Measurements from ENCODE around the gene SZRD1.
A peak's percentile ranks its signal among the peaks of the same experiment; 100 is the strongest.

SZRD1 gene

DNA sequence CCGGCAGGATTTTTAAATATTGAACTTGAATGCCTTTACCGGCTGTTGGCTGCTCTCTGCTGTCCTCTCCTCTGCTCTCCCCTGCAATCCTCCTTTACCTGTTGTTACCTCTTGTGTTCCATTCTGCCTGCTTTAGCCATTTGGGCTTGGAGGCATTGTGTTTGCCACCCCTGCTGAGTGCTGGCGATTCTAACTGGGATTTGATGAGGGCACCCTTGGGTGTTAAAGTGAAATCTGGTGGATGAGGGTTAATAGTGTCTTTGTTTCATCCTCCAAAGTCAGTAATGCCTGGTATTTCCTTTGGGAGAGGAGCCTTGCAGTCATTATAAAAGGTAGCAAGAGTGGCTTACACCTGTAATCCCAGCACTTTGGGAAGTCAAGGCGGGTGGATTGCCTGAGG, 9.9 kb downstream of the SZRD1 start:
- H3K4me1 ChIP-seq (ENCODE audit: insufficient read depth, poor library complexity, severe bottlenecking): peaks cover 27% of the 10 kb centered on the region
- TF ChIP-seq, protein P1, sequence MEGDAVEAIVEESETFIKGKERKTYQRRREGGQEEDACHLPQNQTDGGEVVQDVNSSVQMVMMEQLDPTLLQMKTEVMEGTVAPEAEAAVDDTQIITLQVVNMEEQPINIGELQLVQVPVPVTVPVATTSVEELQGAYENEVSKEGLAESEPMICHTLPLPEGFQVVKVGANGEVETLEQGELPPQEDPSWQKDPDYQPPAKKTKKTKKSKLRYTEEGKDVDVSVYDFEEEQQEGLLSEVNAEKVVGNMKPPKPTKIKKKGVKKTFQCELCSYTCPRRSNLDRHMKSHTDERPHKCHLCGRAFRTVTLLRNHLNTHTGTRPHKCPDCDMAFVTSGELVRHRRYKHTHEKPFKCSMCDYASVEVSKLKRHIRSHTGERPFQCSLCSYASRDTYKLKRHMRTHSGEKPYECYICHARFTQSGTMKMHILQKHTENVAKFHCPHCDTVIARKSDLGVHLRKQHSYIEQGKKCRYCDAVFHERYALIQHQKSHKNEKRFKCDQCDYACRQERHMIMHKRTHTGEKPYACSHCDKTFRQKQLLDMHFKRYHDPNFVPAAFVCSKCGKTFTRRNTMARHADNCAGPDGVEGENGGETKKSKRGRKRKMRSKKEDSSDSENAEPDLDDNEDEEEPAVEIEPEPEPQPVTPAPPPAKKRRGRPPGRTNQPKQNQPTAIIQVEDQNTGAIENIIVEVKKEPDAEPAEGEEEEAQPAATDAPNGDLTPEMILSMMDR (IDR thresholded peaks at IDR 0.05; ENCODE audit: poor library complexity, severe bottlenecking): no peak
- no peaks in the 10 kb centered on the region for H3K9me3 ChIP-seq (ENCODE audit: severe bottlenecking)
- DNase-seq (ENCODE audit: low spot score) (no peak), ATAC-seq (ENCODE audit: low read depth) (no peak)
- peaks cover 10% of the 10 kb centered on the region; the same call in 1 of the 2 replicates for H3K36me3 ChIP-seq (ENCODE audit: low read depth)
- H3K4me3 ChIP-seq (ENCODE audit: severe bottlenecking): no peak overlapping the region
- H3K27me3 ChIP-seq (ENCODE audit: insufficient read depth, poor library complexity, severe bottlenecking): no peaks in the 10 kb centered on the region
- H3K27ac ChIP-seq (ENCODE audit: poor library complexity, severe bottlenecking): peak overlapping the region; percentile 72

DNA sequence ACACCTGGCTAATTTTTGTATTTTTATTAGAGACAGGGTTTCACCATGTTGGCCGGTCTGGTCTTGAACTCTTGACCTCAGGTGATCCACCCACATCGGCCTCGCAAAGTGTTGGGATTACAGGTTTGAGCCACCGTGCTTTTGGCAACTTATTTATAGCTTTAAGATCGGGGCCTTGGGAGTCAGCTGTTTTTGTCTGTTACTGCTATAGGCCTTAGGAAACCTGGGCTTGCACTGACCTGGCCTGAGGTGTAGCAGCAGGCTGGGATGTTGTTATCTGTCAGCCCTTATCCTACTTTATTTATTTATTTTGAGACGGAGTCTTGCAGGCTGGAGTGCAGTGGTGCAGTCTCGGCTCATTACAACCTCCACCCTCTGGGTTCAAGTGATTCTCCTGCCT, 11.4 kb downstream of the SZRD1 start:
- Histone ChIP-seq H3K27ac (ENCODE audit: poor library complexity, severe bottlenecking) (no peak overlapping the region), H3K4me3 (ENCODE audit: severe bottlenecking) (no peak overlapping the region), H3K9me3 (ENCODE audit: severe bottlenecking) (no peaks in the 10 kb centered on the region), H3K4me1 (ENCODE audit: insufficient read depth, poor library complexity, severe bottlenecking) (peaks cover 23% of the 10 kb centered on the region), H3K36me3 (ENCODE audit: low read depth) (peaks cover 6% of the 10 kb centered on the region; the same call in 1 of the 2 replicates), H3K27me3 (ENCODE audit: insufficient read depth, poor library complexity, severe bottlenecking) (no peaks in the 10 kb centered on the region)
- TF ChIP-seq, protein P1 (IDR thresholded peaks at IDR 0.05; ENCODE audit: poor library complexity, severe bottlenecking): no peak
- no peak for DNase-seq (ENCODE audit: low spot score)
- no peak for ATAC-seq (ENCODE audit: low read depth)

DNA sequence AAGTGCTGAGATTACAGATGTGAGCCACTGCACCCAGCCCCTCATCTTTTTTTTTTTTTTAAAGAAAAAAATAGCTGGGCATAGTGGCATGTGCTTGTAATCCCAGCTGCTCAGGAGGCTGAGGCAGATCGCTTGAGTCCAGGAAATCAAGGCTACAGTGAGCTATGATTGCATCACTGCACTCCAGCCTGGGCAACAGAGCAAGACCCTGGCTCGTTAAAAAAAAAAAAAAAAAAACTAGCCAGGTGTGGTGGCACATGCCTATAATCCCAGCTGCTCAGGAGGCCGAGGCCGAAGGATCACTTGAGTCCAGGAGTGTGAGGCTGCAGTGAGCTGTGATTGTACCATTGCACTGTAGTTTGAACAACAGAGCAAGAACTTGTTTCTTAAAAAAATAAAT, 13.8 kb downstream of the SZRD1 start:
- ATAC-seq (ENCODE audit: low read depth): no peak
- no peak overlapping the region for H3K4me3 ChIP-seq (ENCODE audit: severe bottlenecking)

DNA sequence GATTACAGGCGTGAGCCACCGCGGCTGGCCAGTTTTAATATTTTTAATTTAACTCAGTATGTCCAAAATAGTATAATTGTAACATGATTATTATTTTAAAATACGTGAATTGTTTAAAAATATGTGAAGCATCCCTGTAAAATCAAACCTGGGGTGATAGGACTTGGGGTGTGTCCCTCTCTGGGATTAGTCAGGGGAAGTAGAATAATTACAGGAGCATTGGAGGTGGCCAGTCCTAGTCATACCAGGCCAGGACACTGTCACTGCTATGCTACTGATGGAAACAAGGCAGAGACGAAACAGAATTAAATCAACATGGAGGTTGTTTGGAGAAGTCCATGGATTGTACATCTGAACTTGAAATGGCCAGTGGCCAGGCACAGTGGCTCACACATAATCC, 16.8 kb downstream of the SZRD1 start:
- Histone ChIP-seq H3K4me3 (ENCODE audit: severe bottlenecking) (no peak overlapping the region), H3K9me3 (ENCODE audit: severe bottlenecking) (no peaks in the 10 kb centered on the region), H3K27me3 (ENCODE audit: insufficient read depth, poor library complexity, severe bottlenecking) (no peaks in the 10 kb centered on the region), H3K36me3 (ENCODE audit: low read depth) (no peaks in the 10 kb centered on the region; the same call in 1 of the 2 replicates), H3K27ac (ENCODE audit: poor library complexity, severe bottlenecking) (no peak overlapping the region), H3K4me1 (ENCODE audit: insufficient read depth, poor library complexity, severe bottlenecking) (peaks cover 25% of the 10 kb centered on the region)
- DNase-seq (ENCODE audit: low spot score) (no peak), ATAC-seq (ENCODE audit: low read depth) (no peak)
- TF ChIP-seq, protein P1 (IDR thresholded peaks at IDR 0.05; ENCODE audit: poor library complexity, severe bottlenecking): no peak

More for the DNA sequence above, 13.8 kb downstream of the SZRD1 start:
- Histone ChIP-seq H3K27ac (ENCODE audit: poor library complexity, severe bottlenecking) (no peak overlapping the region), H3K36me3 (ENCODE audit: low read depth) (0 out of 2 replicates have a peak, but pooled peaks cover 6% of the 10 kb centered on the region), H3K27me3 (ENCODE audit: insufficient read depth, poor library complexity, severe bottlenecking) (no peaks in the 10 kb centered on the region), H3K9me3 (ENCODE audit: severe bottlenecking) (no peaks in the 10 kb centered on the region), H3K4me1 (ENCODE audit: insufficient read depth, poor library complexity, severe bottlenecking) (peaks cover 5% of the 10 kb centered on the region)
- TF ChIP-seq, protein P1 (IDR thresholded peaks at IDR 0.05; ENCODE audit: poor library complexity, severe bottlenecking): no peak
- DNase-seq (ENCODE audit: low spot score): no peak

DNA sequence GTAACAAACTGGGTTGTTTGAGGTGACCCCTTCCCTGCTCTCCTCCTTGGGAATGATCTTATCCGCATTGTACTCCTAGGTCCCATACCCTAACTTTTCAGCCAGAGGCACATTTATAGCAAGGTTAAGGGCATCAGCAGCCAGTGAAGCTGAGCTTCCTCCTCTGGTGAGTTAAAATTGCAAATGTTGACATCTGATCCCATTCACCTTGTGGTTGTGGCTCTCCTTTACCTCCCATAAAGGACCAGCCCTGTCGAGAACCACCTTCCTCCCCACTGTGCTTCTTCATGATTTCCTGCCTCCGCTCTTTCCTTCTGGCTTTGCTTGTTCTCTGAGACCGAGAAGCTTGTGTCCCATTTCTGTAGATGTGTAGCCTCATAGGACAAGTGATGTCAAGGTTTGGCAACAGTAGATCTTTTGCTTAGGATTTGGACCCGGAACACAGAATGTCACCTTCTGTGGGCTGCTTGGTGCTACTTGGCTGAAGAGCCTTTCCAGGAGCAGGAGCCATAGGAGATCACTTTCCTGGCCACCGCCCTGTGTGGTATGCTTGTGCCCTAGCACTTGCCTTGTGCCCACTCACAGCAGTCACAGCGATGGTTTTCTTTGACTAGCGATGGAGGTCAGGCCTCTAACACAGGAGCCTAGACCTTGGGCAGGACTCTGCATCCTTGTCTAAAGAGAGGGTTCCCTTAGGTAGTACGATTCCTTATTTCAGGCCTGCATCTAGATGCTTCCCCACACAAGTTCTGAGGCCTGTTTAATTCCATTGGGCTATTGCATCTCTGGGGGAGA, 18.8 kb downstream of the SZRD1 start:
- H3K27ac ChIP-seq (ENCODE audit: poor library complexity, severe bottlenecking): peak overlapping the region; percentile 9
- DNase-seq (ENCODE audit: low spot score): no peak
- ATAC-seq (ENCODE audit: low read depth): peak; percentile 32; the same call in 1 of the 3 replicates
- TF ChIP-seq, protein P1 (IDR thresholded peaks at IDR 0.05; ENCODE audit: poor library complexity, severe bottlenecking): no peak
- H3K4me3 ChIP-seq (ENCODE audit: severe bottlenecking): no peak overlapping the region
- peaks cover 25% of the 10 kb centered on the region for H3K4me1 ChIP-seq (ENCODE audit: insufficient read depth, poor library complexity, severe bottlenecking)
- no peaks in the 10 kb centered on the region; the same call in 1 of the 2 replicates for H3K36me3 ChIP-seq (ENCODE audit: low read depth)
- H3K9me3 ChIP-seq (ENCODE audit: severe bottlenecking): no peaks in the 10 kb centered on the region
- no peaks in the 10 kb centered on the region for H3K27me3 ChIP-seq (ENCODE audit: insufficient read depth, poor library complexity, severe bottlenecking)
